OCI-LY1 (cell line): Measurements from ENCODE around the gene FHIT.

ENCODE experiments used
- H2AFZ ChIP-seq: fragments of 200-600 bp; sonication (generic), shearing (Covaris generic); 2 replicates; pipeline ENCODE4 v1.6.0; 2014; ENCODE audit warnings: antibody characterized with exemption, mild to moderate bottlenecking, low read length
- H3F3A ChIP-seq: fragments of 200-600 bp; sonication (generic), shearing (Covaris generic); 2 replicates; pipeline ENCODE4 v1.6.0; 2014; ENCODE audit warnings: mild to moderate bottlenecking, antibody characterized with exemption, low read length, moderate library complexity; ENCODE audit not compliant: insufficient read depth
- H3K27ac ChIP-seq: fragments of 200-600 bp; sonication (generic); 2 replicates; pipeline ENCODE4 v1.5.1; 2014; ENCODE audit warnings: low read length, mixed run types, mild to moderate bottlenecking, low read depth; ENCODE audit not compliant: poor library complexity, severe bottlenecking
- H3K27me3 ChIP-seq: fragments of 200-600 bp; sonication (generic); 2 replicates; pipeline ENCODE4 v1.6.0; 2014; ENCODE audit warnings: antibody characterized with exemption, mild to moderate bottlenecking, low read length, moderate library complexity; ENCODE audit not compliant: insufficient read depth
- H3K36me3 ChIP-seq: fragments of 200-600 bp; sonication (generic); 2 replicates; pipeline ENCODE4 v1.6.1; 2014; ENCODE audit warnings: mild to moderate bottlenecking, antibody characterized with exemption, low read length, moderate library complexity, mixed read lengths; ENCODE audit not compliant: insufficient read depth
- H3K4me1 ChIP-seq: fragments of 200-600 bp; sonication (generic); 2 replicates; pipeline ENCODE4 v1.5.1; 2014; ENCODE audit warnings: mild to moderate bottlenecking, low read length, moderate library complexity; ENCODE audit not compliant: insufficient read depth, severe bottlenecking
- H3K4me2 ChIP-seq: fragments of 200-600 bp; sonication (generic), shearing (Covaris generic); 2 replicates; pipeline ENCODE4 v1.6.1; 2014; ENCODE audit warnings: low read length
- H3K4me3 ChIP-seq: fragments of 200-600 bp; sonication (generic); 2 replicates; pipeline ENCODE4 v1.5.1; 2014; ENCODE audit warnings: low read length, low read depth, mild to moderate bottlenecking, mixed read lengths; ENCODE audit not compliant: poor library complexity, severe bottlenecking
- H3K79me2 ChIP-seq: fragments of 200-600 bp; shearing (Covaris generic); 2 replicates; pipeline ENCODE4 v1.6.1; 2016; ENCODE audit warnings: mixed run types, low read length, mixed read lengths; ENCODE audit not compliant: insufficient read depth
- H3K9ac ChIP-seq: fragments of 200-600 bp; sonication (generic), shearing (Covaris generic); 2 replicates; pipeline ENCODE4 v1.6.1; 2014; ENCODE audit warnings: mild to moderate bottlenecking, low read length, mixed read lengths
- H3K9me2 ChIP-seq: fragments of 200-600 bp; sonication (generic), shearing (Covaris generic); 2 replicates; pipeline ENCODE4 v1.6.1; 2014; ENCODE audit warnings: low read depth, mild to moderate bottlenecking, low read length, mixed read lengths
- H3K9me3 ChIP-seq: fragments of 200-600 bp; shearing (Covaris generic); 2 replicates; pipeline ENCODE4 v1.6.1; 2014; ENCODE audit warnings: low read length, mixed read lengths
- H4K20me1 ChIP-seq: fragments of 200-600 bp; sonication (generic), shearing (Covaris generic); 2 replicates; pipeline ENCODE4 v1.6.0; 2016; ENCODE audit warnings: mild to moderate bottlenecking, low read length; ENCODE audit not compliant: insufficient read depth
- CTCF ChIP-seq: fragments of 200-600 bp; sonication (generic), shearing (Covaris generic); IDR thresholded peaks from 2 replicates; pipeline ENCODE4 v1.5.1; 2017; ENCODE audit warnings: mild to moderate bottlenecking, antibody characterized with exemption, low read length, moderate library complexity, mixed read lengths
- EZH2 ChIP-seq: fragments of 200-600 bp; sonication (generic), shearing (Covaris generic); IDR thresholded peaks from 2 replicates; pipeline ENCODE4 v1.8.0; 2017; ENCODE audit warnings: borderline replicate concordance, mixed run types, mild to moderate bottlenecking, antibody characterized with exemption, low read length, moderate library complexity, mixed read lengths

The FHIT gene

GRCh38 chr3:60571511-60571910 lies 679.7 kb downstream of the FHIT start:
- peaks cover under 1% of the 10 kb centered on the region for H3K4me1 ChIP-seq

GRCh38 chr3:60557122-60557521 lies 694.1 kb downstream of the FHIT start:
- H2AFZ ChIP-seq, result no peak overlapping the region
- peaks cover 26% of the 10 kb centered on the region for H3K4me1 ChIP-seq
- no peaks in the 10 kb centered on the region for H3F3A ChIP-seq
- H3K27me3 ChIP-seq, result no peaks in the 10 kb centered on the region
- H4K20me1 ChIP-seq, result no peaks in the 10 kb centered on the region
- no peak overlapping the region for H3K4me2 ChIP-seq
- H3K9me2 ChIP-seq, result no peaks in the 10 kb centered on the region
- no peak overlapping the region for H3K27ac ChIP-seq
- no peaks in the 10 kb centered on the region for H3K36me3 ChIP-seq
- H3K9ac ChIP-seq, result no peak overlapping the region
- TF ChIP-seq CTCF (no peak), EZH2 (no peak)
- H3K4me3 ChIP-seq, result no peak overlapping the region
- no peaks in the 10 kb centered on the region for H3K79me2 ChIP-seq
- H3K9me3 ChIP-seq, result no peaks in the 10 kb centered on the region

More at GRCh38 chr3:60571511-60571910, 679.7 kb downstream of the FHIT start:
- TF ChIP-seq CTCF (no peak), EZH2 (no peak)
- no peaks in the 10 kb centered on the region; the same call in 1 of the 2 replicates for H3F3A ChIP-seq
- no peak overlapping the region for H2AFZ ChIP-seq
- no peaks in the 10 kb centered on the region for H3K27me3 ChIP-seq
- H3K9ac ChIP-seq, result no peak overlapping the region
- no peak overlapping the region for H3K4me3 ChIP-seq
- H4K20me1 ChIP-seq, result no peaks in the 10 kb centered on the region
- H3K9me3 ChIP-seq, result no peaks in the 10 kb centered on the region
- H3K36me3 ChIP-seq, result no peaks in the 10 kb centered on the region
- no peaks in the 10 kb centered on the region for H3K9me2 ChIP-seq
- no peak overlapping the region for H3K4me2 ChIP-seq
- H3K79me2 ChIP-seq, result no peaks in the 10 kb centered on the region
- no peak overlapping the region for H3K27ac ChIP-seq

- Histone ChIP-seq H3K4me1 (peaks cover 26% of the 10 kb centered on the region), H3K9ac (peak overlapping the region; percentile 31; the same call in 1 of the 2 replicates)
Observed at GRCh38 chr3:60555686-60556354, 695.4 kb downstream of the FHIT start.

More at GRCh38 chr3:60555686-60556354, 695.4 kb downstream of the FHIT start:
- H3F3A ChIP-seq, result no peaks in the 10 kb centered on the region
- no peaks in the 10 kb centered on the region for H3K36me3 ChIP-seq
- peak overlapping the region; percentile 52 for H3K4me2 ChIP-seq
- H3K27me3 ChIP-seq, result no peaks in the 10 kb centered on the region
- no peaks in the 10 kb centered on the region for H4K20me1 ChIP-seq
- TF ChIP-seq EZH2, result no peak
- TF ChIP-seq CTCF, result no peak
- no peak overlapping the region for H2AFZ ChIP-seq
- H3K79me2 ChIP-seq, result no peaks in the 10 kb centered on the region
- peak overlapping the region; percentile 60 for H3K27ac ChIP-seq
- H3K9me2 ChIP-seq, result no peaks in the 10 kb centered on the region
- H3K9me3 ChIP-seq, result no peaks in the 10 kb centered on the region
- H3K4me3 ChIP-seq, result peak overlapping the region; percentile 11
